ENCODE measurements around the gene LIPA.
"Not testable (repeated sequence)": the region's sequence is repeated elsewhere in the genome, so short reads cannot be mapped to it uniquely, and the experiment has no call there.

Gene LIPA

GRCh38 chr10:89207181-89207800 is 44.3 kb downstream of the LIPA start, which contains the start of gene CH25H:
Gene CH25H (minus strand): TSS chr10:89207317. CDS start chr10:89207292, 25 bp downstream.
- peak; percentile 6 for DNase-seq

GRCh38 chr10:89206402-89207180 is 45.0 kb downstream of the LIPA start:
- DNase-seq, result peak; percentile 6

- DNase-seq, result no peak
Measured at GRCh38 chr10:89204621-89205185, 46.9 kb downstream of the LIPA start.

- DNase-seq, result no peak
Measured at GRCh38 chr10:89203237-89203636, 48.3 kb downstream of the LIPA start.

- DNase-seq, result no peak
Measured at GRCh38 chr10:89202033-89202425, 49.5 kb downstream of the LIPA start.

GRCh38 chr10:89201345-89202032 is 50.1 kb downstream of the LIPA start:
- no peak for DNase-seq

- DNase-seq, result no peak
Measured at GRCh38 chr10:89197473-89197872, 54.1 kb downstream of the LIPA start.

- not testable (repeated sequence) for DNase-seq
Measured at GRCh38 chr10:89191301-89191700, 60.3 kb downstream of the LIPA start.

- DNase-seq, result no peak
Measured at GRCh38 chr10:89189211-89189734, 62.3 kb downstream of the LIPA start.

- no peak for DNase-seq
Measured at GRCh38 chr10:89185658-89186057, 65.9 kb downstream of the LIPA start.

- no peak for DNase-seq
Measured at GRCh38 chr10:89184638-89185037, 66.9 kb downstream of the LIPA start.

- DNase-seq, result no peak
Measured at GRCh38 chr10:89183571-89183970, 68.0 kb downstream of the LIPA start.

- DNase-seq, result no peak
Measured at GRCh38 chr10:89182894-89183293, 68.7 kb downstream of the LIPA start.

- DNase-seq, result no peak
Measured at GRCh38 chr10:89175816-89176215, 75.8 kb downstream of the LIPA start.

- DNase-seq, result no peak
Measured at GRCh38 chr10:89173075-89173474, 78.5 kb downstream of the LIPA start.

GRCh38 chr10:89171996-89172395 is 79.6 kb downstream of the LIPA start:
- no peak for DNase-seq

- no peak for DNase-seq
Measured at GRCh38 chr10:89171263-89171872, 80.2 kb downstream of the LIPA start.

- DNase-seq, result not testable (repeated sequence)
Measured at GRCh38 chr10:89168354-89168900, 83.1 kb downstream of the LIPA start.

- no peak for DNase-seq
Measured at GRCh38 chr10:89167915-89168314, 83.7 kb downstream of the LIPA start.

GRCh38 chr10:89165923-89166322 is 85.7 kb downstream of the LIPA start:
- no peak for DNase-seq

GRCh38 chr10:89164920-89165319 is 86.7 kb downstream of the LIPA start:
- no peak for DNase-seq

GRCh38 chr10:89164080-89164479 is 87.5 kb downstream of the LIPA start:
- DNase-seq, result no peak
